Smooth muscle cell (in vitro differentiated cells): ENCODE results near the gene WDR55. TPM values are rescaled to one million over a fixed set of nuclear protein-coding genes. Genes with fewer than 3 reads are reported as not detected.
"Not testable (repeated sequence)": the region's sequence is repeated elsewhere in the genome, so short reads cannot be mapped to it uniquely, and the experiment has no call there.

ENCODE experiments used
- DNase-seq: peaks from one replicate; lab custom pipeline; 2025; ENCODE audit not compliant: unreplicated experiment; lab: John Stamatoyannopoulos, UW
- H2AFZ ChIP-seq: fragments of 200-600 bp; sonication (generic); 2 replicates; pipeline ENCODE4 v1.6.0; 2016; ENCODE audit warnings: antibody characterized with exemption, low read depth, mild to moderate bottlenecking
- H3F3A ChIP-seq: fragments of 200-600 bp; sonication (generic); 2 replicates; pipeline ENCODE4 v1.6.0; 2017; ENCODE audit warnings: antibody characterized with exemption, low read depth
- H3K27ac ChIP-seq: fragments of 200-600 bp; sonication (generic); 2 replicates; pipeline ENCODE4 v1.5.1; 2016; ENCODE audit warnings: low read depth, mild to moderate bottlenecking
- H3K27me3 ChIP-seq: fragments of 200-600 bp; sonication (generic); 2 replicates; pipeline ENCODE4 v1.6.1; 2016; ENCODE audit warnings: low read depth, mild to moderate bottlenecking
- H3K36me3 ChIP-seq: fragments of 200-600 bp; sonication (generic); 2 replicates; pipeline ENCODE4 v1.5.1; 2016; ENCODE audit warnings: low read depth
- H3K4me1 ChIP-seq: fragments of 200-600 bp; sonication (generic); 2 replicates; pipeline ENCODE4 v1.5.1; 2016; ENCODE audit warnings: low read depth
- H3K4me2 ChIP-seq: fragments of 200-600 bp; sonication (generic); 2 replicates; pipeline ENCODE4 v1.6.0; 2016; ENCODE audit warnings: mild to moderate bottlenecking
- H3K4me3 ChIP-seq: fragments of 200-600 bp; sonication (generic); 2 replicates; pipeline ENCODE4 v1.5.1; 2016; ENCODE audit warnings: mild to moderate bottlenecking
- H3K79me2 ChIP-seq: fragments of 200-600 bp; sonication (generic); 2 replicates; pipeline ENCODE4 v1.6.0; 2016; ENCODE audit warnings: low read depth, mild to moderate bottlenecking
- H3K9ac ChIP-seq: fragments of 200-600 bp; sonication (generic); 2 replicates; pipeline ENCODE4 v1.6.0; 2016; ENCODE audit warnings: low read depth
- H3K9me3 ChIP-seq: fragments of 200-600 bp; sonication (generic); replicated peaks from 2 replicates; pipeline ENCODE4 v1.5.1; 2016; ENCODE audit warnings: low read depth
- H4K20me1 ChIP-seq: fragments of 200-600 bp; sonication (generic); 2 replicates; pipeline ENCODE4 v1.6.0; 2016; ENCODE audit warnings: low read depth
- WGBS: methylation state at CpG from one replicate; pipeline ENCODE4 v1.1.7; 2016; ENCODE audit warnings: low lambda C conversion rate; 5-methylcytosine and 5-hydroxymethylcytosine counted together
- microRNA-seq: library from miRNA; unstranded; fragments of <30 nt; microRNA quantifications from one replicate; pipeline ENCODE4, GENCODE V29; 2016; ENCODE audit warnings: borderline number of aligned reads
- polyA plus RNA-seq: library from polyadenylated mRNA; unstranded; fragments of >200 nt; fragmentation: Nextera tagmentation; extraction: Ambion mirVana; gene quantifications from 2 replicates; pipeline ENCODE4 v1.2.1, GENCODE V29; 2016
- small RNA-seq: library from RNA; depleted of rRNA; stranded (forward); fragments of <200 nt; gene quantifications from one replicate; pipeline ENCODE3, GENCODE V24; 2014
- total RNA-seq: library from RNA; depleted of rRNA; stranded (reverse); fragments of >200 nt; gene quantifications from 2 replicates; pipeline ENCODE4 v1.2.3, GENCODE V29; 2014
- TF ChIP-seq, protein P1 (sequence below): fragments of 200-600 bp; sonication (generic); IDR thresholded peaks from 2 replicates; pipeline ENCODE4 v1.5.1; 2017; ENCODE audit warnings: borderline replicate concordance, mild to moderate bottlenecking, antibody characterized with exemption; ENCODE audit not compliant: insufficient read depth, poor library complexity, severe bottlenecking

The WDR55 gene
- total and polyA plus RNA-seq, 2 experiments from 2014 or later = 14.2 to 20.6 TPM

DNA sequence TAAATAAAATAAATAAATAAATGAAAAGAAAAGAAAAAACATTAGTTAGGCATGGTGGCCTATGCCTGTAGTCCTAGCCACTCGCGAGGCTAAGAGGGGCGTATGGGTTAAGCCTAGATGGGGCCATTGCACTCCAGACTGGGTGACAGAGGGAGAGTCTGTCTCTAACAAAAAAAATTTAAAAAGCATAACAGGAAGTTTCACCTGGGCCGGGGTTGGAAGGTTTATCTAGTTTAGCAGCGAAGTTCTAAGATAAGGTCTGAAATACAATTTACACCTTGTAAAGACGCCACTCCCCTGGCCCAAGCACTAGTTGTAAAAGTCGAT lies 53.5 kb downstream of the WDR55 start:
- Histone ChIP-seq H3K4me3 (peak overlapping the region; percentile 32), H4K20me1 (no peaks in the 10 kb centered on the region), H3K4me1 (no peaks in the 10 kb centered on the region), H3K36me3 (no peaks in the 10 kb centered on the region), H3F3A (no peaks in the 10 kb centered on the region), H3K27ac (peak overlapping the region; percentile 76), H2AFZ (no peak overlapping the region), H3K9ac (no peak overlapping the region), H3K4me2 (peak overlapping the region; percentile 76), H3K79me2 (no peaks in the 10 kb centered on the region), H3K27me3 (no peaks in the 10 kb centered on the region), H3K9me3 (no peaks in the 10 kb centered on the region)
- no peak for DNase-seq
- 74% methylated on average over 7 of the region's 7 CpGs for WGBS
- TF ChIP-seq, protein P1, sequence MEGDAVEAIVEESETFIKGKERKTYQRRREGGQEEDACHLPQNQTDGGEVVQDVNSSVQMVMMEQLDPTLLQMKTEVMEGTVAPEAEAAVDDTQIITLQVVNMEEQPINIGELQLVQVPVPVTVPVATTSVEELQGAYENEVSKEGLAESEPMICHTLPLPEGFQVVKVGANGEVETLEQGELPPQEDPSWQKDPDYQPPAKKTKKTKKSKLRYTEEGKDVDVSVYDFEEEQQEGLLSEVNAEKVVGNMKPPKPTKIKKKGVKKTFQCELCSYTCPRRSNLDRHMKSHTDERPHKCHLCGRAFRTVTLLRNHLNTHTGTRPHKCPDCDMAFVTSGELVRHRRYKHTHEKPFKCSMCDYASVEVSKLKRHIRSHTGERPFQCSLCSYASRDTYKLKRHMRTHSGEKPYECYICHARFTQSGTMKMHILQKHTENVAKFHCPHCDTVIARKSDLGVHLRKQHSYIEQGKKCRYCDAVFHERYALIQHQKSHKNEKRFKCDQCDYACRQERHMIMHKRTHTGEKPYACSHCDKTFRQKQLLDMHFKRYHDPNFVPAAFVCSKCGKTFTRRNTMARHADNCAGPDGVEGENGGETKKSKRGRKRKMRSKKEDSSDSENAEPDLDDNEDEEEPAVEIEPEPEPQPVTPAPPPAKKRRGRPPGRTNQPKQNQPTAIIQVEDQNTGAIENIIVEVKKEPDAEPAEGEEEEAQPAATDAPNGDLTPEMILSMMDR = no peak

DNA sequence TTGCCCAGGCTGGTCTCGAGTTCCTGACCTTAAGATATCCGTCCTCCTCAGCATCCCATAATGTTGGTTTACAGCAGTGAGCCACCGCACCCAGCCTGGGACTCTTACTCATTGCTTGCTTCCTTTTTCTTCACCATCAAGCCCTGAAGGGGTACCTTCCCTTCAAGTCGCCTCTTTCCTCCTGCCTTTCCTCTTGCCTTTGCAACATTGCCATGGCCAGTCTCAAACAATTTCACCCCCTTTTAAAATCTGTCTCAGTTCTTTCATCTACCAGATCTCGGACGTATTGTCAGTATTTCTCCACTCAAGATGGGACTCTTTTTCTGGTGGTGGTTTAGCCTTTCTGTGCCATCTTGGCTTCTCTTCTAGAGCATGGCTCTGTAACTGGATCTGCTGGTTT lies 56.0 kb downstream of the WDR55 start:
- H3K36me3 ChIP-seq, H2AFZ ChIP-seq, H3K79me2 ChIP-seq, H3K27me3 ChIP-seq, H4K20me1 ChIP-seq, H3K27ac ChIP-seq, H3F3A ChIP-seq, H3K9ac ChIP-seq, H3K9me3 ChIP-seq, H3K4me1 ChIP-seq, H3K4me3 ChIP-seq, DNase-seq, H3K4me2 ChIP-seq: not testable (repeated sequence)
- 75% methylated on average over 6 of the region's 6 CpGs for WGBS

DNA sequence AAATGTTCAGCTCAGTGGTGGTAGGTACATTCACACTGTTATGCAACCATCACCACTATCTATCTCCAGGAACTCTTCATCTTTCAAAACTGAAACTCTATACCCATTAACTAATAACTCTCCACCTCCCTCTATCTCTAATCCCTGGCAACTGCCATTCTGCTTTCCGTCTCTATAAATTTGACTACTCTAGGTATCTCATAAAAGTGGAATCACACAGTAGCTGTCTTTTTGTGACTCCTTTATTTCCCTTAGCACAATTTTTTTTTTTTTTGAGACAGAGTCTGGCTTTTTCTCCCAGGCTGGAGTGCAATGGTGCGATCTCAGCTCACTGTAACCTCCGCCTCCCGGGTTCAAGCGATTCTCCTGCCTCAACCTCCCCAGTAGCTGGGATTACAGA lies 56.7 kb downstream of the WDR55 start:
- not testable (repeated sequence) for H3K9ac ChIP-seq, H3K79me2 ChIP-seq, H2AFZ ChIP-seq, H3K4me3 ChIP-seq, H3K27me3 ChIP-seq, H3K4me2 ChIP-seq, H3K9me3 ChIP-seq, H3F3A ChIP-seq, H3K4me1 ChIP-seq, H3K36me3 ChIP-seq, H4K20me1 ChIP-seq, H3K27ac ChIP-seq, DNase-seq
- 79% methylated on average over 4 of the region's 5 CpGs for WGBS

Small RNA genes within 50 kb of the gene (microRNA-seq; reads per million reads assigned to microRNA genes)
- not detected for gene MIR3655

Small RNA genes within 50 kb of the gene (small RNA-seq; reads per million reads assigned to genes)
- gene VTRNA1-1 (82.2 reads per million, percentile 98 among the genes with 10 or more reads in this experiment), gene VTRNA1-2 (37.4 reads per million, percentile 94 among the genes with 10 or more reads in this experiment)

Other genes with a start within 250 kb of the WDR55 start
- not detected in 2 replicates for gene EIF4EBP3, start 117.2 kb upstream of the WDR55 start, total RNA-seq
- 3.4 and 4.1 TPM in 2 replicates for gene EIF4EBP3, start 117.2 kb upstream of the WDR55 start, polyA plus RNA-seq
- gene SRA1, start 107.4 kb upstream of the WDR55 start, total RNA-seq = 44.6 and 61.4 TPM in 2 replicates
- 144 and 146 TPM in 2 replicates for gene SRA1, start 107.4 kb upstream of the WDR55 start, polyA plus RNA-seq
- gene APBB3, start 100.3 kb upstream of the WDR55 start, total RNA-seq = 11.5 and 19.0 TPM in 2 replicates
- gene APBB3, start 100.3 kb upstream of the WDR55 start, polyA plus RNA-seq = 18.8 and 28.3 TPM in 2 replicates
- 38.1 and 42.7 TPM in 2 replicates for gene SLC35A4, start 100.1 kb upstream of the WDR55 start, total RNA-seq
- 75.4 and 82.9 TPM in 2 replicates for gene SLC35A4, start 100.1 kb upstream of the WDR55 start, polyA plus RNA-seq
- gene CD14, start 31.7 kb upstream of the WDR55 start, total RNA-seq = 0.54 TPM in 1 of 2 replicates, not detected in the other
- 0.09 and 0.69 TPM in 2 replicates for gene CD14, start 31.7 kb upstream of the WDR55 start, polyA plus RNA-seq
- 3.3 and 11.4 TPM in 2 replicates for gene TMCO6, start 25.5 kb upstream of the WDR55 start, total RNA-seq
- 4.4 and 5.9 TPM in 2 replicates for gene TMCO6, start 25.5 kb upstream of the WDR55 start, polyA plus RNA-seq
- gene NDUFA2, start 17.3 kb upstream of the WDR55 start, total RNA-seq = 24.3 and 63.0 TPM in 2 replicates
- gene NDUFA2, start 17.3 kb upstream of the WDR55 start, polyA plus RNA-seq = 120 and 126 TPM in 2 replicates
- 85.1 and 87.5 TPM in 2 replicates for gene IK, start 17.1 kb upstream of the WDR55 start, total RNA-seq
- gene IK, start 17.1 kb upstream of the WDR55 start, polyA plus RNA-seq = 77.6 and 79.3 TPM in 2 replicates
- 0.27 and 2.2 TPM in 2 replicates for gene DND1, start 8.7 kb downstream of the WDR55 start, total RNA-seq
- 0.31 and 0.64 TPM in 2 replicates for gene DND1, start 8.7 kb downstream of the WDR55 start, polyA plus RNA-seq
- 29.4 and 54.5 TPM in 2 replicates for gene HARS1, start 26.5 kb downstream of the WDR55 start, total RNA-seq
- 72.1 and 83.8 TPM in 2 replicates for gene HARS1, start 26.5 kb downstream of the WDR55 start, polyA plus RNA-seq
- 15.3 and 19.3 TPM in 2 replicates for gene HARS2, start 26.6 kb downstream of the WDR55 start, total RNA-seq
- 24.3 and 25.7 TPM in 2 replicates for gene HARS2, start 26.6 kb downstream of the WDR55 start, polyA plus RNA-seq
- 32.9 and 39.7 TPM in 2 replicates for gene ZMAT2, start 35.5 kb downstream of the WDR55 start, total RNA-seq
- 34.6 and 37.2 TPM in 2 replicates for gene ZMAT2, start 35.5 kb downstream of the WDR55 start, polyA plus RNA-seq
- 0.04 TPM in 1 of 2 replicates, not detected in the other for gene PCDHA1, start 121.2 kb downstream of the WDR55 start, total RNA-seq
- gene PCDHA1, start 121.2 kb downstream of the WDR55 start, polyA plus RNA-seq = not detected in 2 replicates
- 3.0 and 4.7 TPM in 2 replicates for gene PCDHA2, start 129.9 kb downstream of the WDR55 start, total RNA-seq
- gene PCDHA2, start 129.9 kb downstream of the WDR55 start, polyA plus RNA-seq = 2.5 and 2.7 TPM in 2 replicates
- 3.2 and 3.9 TPM in 2 replicates for gene PCDHA3, start 136.2 kb downstream of the WDR55 start, total RNA-seq
- 0.47 and 0.89 TPM in 2 replicates for gene PCDHA3, start 136.2 kb downstream of the WDR55 start, polyA plus RNA-seq
- gene PCDHA4, start 142.2 kb downstream of the WDR55 start, total RNA-seq = 7.1 and 10.8 TPM in 2 replicates
- 4.1 and 5.0 TPM in 2 replicates for gene PCDHA4, start 142.2 kb downstream of the WDR55 start, polyA plus RNA-seq
- gene PCDHA5, start 156.7 kb downstream of the WDR55 start, total RNA-seq = 0.31 and 1.7 TPM in 2 replicates
- 0.05 and 0.14 TPM in 2 replicates for gene PCDHA5, start 156.7 kb downstream of the WDR55 start, polyA plus RNA-seq
- gene PCDHA6, start 163.1 kb downstream of the WDR55 start, total RNA-seq = 1.2 and 2.4 TPM in 2 replicates
- 0.17 and 0.22 TPM in 2 replicates for gene PCDHA6, start 163.1 kb downstream of the WDR55 start, polyA plus RNA-seq
- gene PCDHA7, start 169.4 kb downstream of the WDR55 start, total RNA-seq = 2.4 and 3.1 TPM in 2 replicates
- gene PCDHA7, start 169.4 kb downstream of the WDR55 start, polyA plus RNA-seq = 0.37 and 1.0 TPM in 2 replicates
- 0.40 and 0.94 TPM in 2 replicates for gene PCDHA8, start 176.3 kb downstream of the WDR55 start, total RNA-seq
- gene PCDHA8, start 176.3 kb downstream of the WDR55 start, polyA plus RNA-seq = 0.40 and 0.45 TPM in 2 replicates
- gene PCDHA9, start 183.5 kb downstream of the WDR55 start, total RNA-seq = 1.7 and 2.1 TPM in 2 replicates
- 0.27 and 0.43 TPM in 2 replicates for gene PCDHA9, start 183.5 kb downstream of the WDR55 start, polyA plus RNA-seq
- 16.1 and 19.6 TPM in 2 replicates for gene PCDHA10, start 191.0 kb downstream of the WDR55 start, total RNA-seq
- 9.0 and 10.1 TPM in 2 replicates for gene PCDHA10, start 191.0 kb downstream of the WDR55 start, polyA plus RNA-seq
- 2.1 and 3.8 TPM in 2 replicates for gene PCDHA11, start 204.1 kb downstream of the WDR55 start, total RNA-seq
- 1.6 and 3.0 TPM in 2 replicates for gene PCDHA11, start 204.1 kb downstream of the WDR55 start, polyA plus RNA-seq
- gene PCDHA12, start 210.4 kb downstream of the WDR55 start, total RNA-seq = 7.3 and 9.6 TPM in 2 replicates
- 2.2 and 2.9 TPM in 2 replicates for gene PCDHA12, start 210.4 kb downstream of the WDR55 start, polyA plus RNA-seq
- gene PCDHA13, start 217.2 kb downstream of the WDR55 start, total RNA-seq = 0.99 and 2.5 TPM in 2 replicates
- gene PCDHA13, start 217.2 kb downstream of the WDR55 start, polyA plus RNA-seq = 0.30 and 1.3 TPM in 2 replicates